Measurements from ENCODE around the gene TBATA. TPM values are rescaled to one million over a fixed set of nuclear protein-coding genes. Genes with fewer than 3 reads are reported as not detected.

Gene TBATA
- total RNA-seq, 1 donor from 2014 or later, result not detected

- H3K27me3 ChIP-seq (ENCODE audit: control insufficient read depth, insufficient read depth, low read length), result no peaks in the 10 kb centered on the region
- no peaks in the 10 kb centered on the region for H3K36me3 ChIP-seq (ENCODE audit: control insufficient read depth, insufficient read depth, low read length)
- no peak for TF ChIP-seq CTCF (IDR thresholded peaks at IDR 0.05; ENCODE audit: insufficient read depth, low read length, poor library complexity, severe bottlenecking)
- no peak overlapping the region for H3K4me3 ChIP-seq (ENCODE audit: low read depth, low read length)
- no peak for DNase-seq (ENCODE audit: low read depth)
These were observed 39.6 kb downstream of the TBATA start for GRCh38 chr10:70745555-70745954.

- TF ChIP-seq CTCF (IDR thresholded peaks at IDR 0.05; ENCODE audit: insufficient read depth, low read length, poor library complexity, severe bottlenecking), result no peak
- Histone ChIP-seq H3K27me3 (ENCODE audit: control insufficient read depth, insufficient read depth, low read length) (no peaks in the 10 kb centered on the region), H3K36me3 (ENCODE audit: control insufficient read depth, insufficient read depth, low read length) (no peaks in the 10 kb centered on the region), H3K4me3 (ENCODE audit: low read depth, low read length) (no peak overlapping the region)
- no peak for DNase-seq (ENCODE audit: low read depth)
These were observed 40.5 kb downstream of the TBATA start for GRCh38 chr10:70744617-70745143.

- no peak for DNase-seq (ENCODE audit: low read depth)
- Histone ChIP-seq H3K27me3 (ENCODE audit: control insufficient read depth, insufficient read depth, low read length) (no peaks in the 10 kb centered on the region), H3K4me3 (ENCODE audit: low read depth, low read length) (no peak overlapping the region), H3K36me3 (ENCODE audit: control insufficient read depth, insufficient read depth, low read length) (no peaks in the 10 kb centered on the region)
- TF ChIP-seq CTCF (IDR thresholded peaks at IDR 0.05; ENCODE audit: insufficient read depth, low read length, poor library complexity, severe bottlenecking), result no peak
These were observed 41.3 kb downstream of the TBATA start for GRCh38 chr10:70743879-70744278.

GRCh38 chr10:70743430-70743788 lies 41.8 kb downstream of the TBATA start:
- DNase-seq (ENCODE audit: low read depth), result no peak
- Histone ChIP-seq H3K27me3 (ENCODE audit: control insufficient read depth, insufficient read depth, low read length) (no peaks in the 10 kb centered on the region), H3K36me3 (ENCODE audit: control insufficient read depth, insufficient read depth, low read length) (no peaks in the 10 kb centered on the region), H3K4me3 (ENCODE audit: low read depth, low read length) (no peak overlapping the region)
- no peak for TF ChIP-seq CTCF (IDR thresholded peaks at IDR 0.05; ENCODE audit: insufficient read depth, low read length, poor library complexity, severe bottlenecking)

- TF ChIP-seq CTCF (IDR thresholded peaks at IDR 0.05; ENCODE audit: insufficient read depth, low read length, poor library complexity, severe bottlenecking), result no peak
- Histone ChIP-seq H3K27me3 (ENCODE audit: control insufficient read depth, insufficient read depth, low read length) (no peaks in the 10 kb centered on the region), H3K4me3 (ENCODE audit: low read depth, low read length) (no peak overlapping the region), H3K36me3 (ENCODE audit: control insufficient read depth, insufficient read depth, low read length) (no peaks in the 10 kb centered on the region)
- DNase-seq (ENCODE audit: low read depth), result no peak
These were observed 42.4 kb downstream of the TBATA start for GRCh38 chr10:70742537-70743429.

Measured in kidney epithelial cell (primary cell).